Neural cell (in vitro differentiated cells): ENCODE results near the gene RARRES1. TPM values are rescaled to one million over a fixed set of nuclear protein-coding genes. Genes with fewer than 3 reads are reported as not detected.
A peak's percentile ranks its signal among the peaks of the same experiment; 100 is the strongest.

Source experiments
- H2AFZ ChIP-seq: fragments of 200-600, 300-800 bp; sonication (generic), shearing (Covaris generic); 2 replicates; pipeline ENCODE4 v1.6.0; 2014; ENCODE audit warnings: low read depth, mild to moderate bottlenecking, antibody characterized with exemption, low read length, moderate library complexity
- H3F3A ChIP-seq: fragments of 200-600 bp; shearing (Covaris generic); 2 replicates; pipeline ENCODE4 v1.6.1; 2016; ENCODE audit warnings: mild to moderate bottlenecking, moderate library complexity, mixed read lengths, antibody characterized with exemption, low read length; ENCODE audit not compliant: insufficient read depth, poor library complexity, severe bottlenecking
- H3K27ac ChIP-seq: fragments of 200-600, 300-800 bp; sonication (generic), shearing (Covaris generic); 2 replicates; pipeline ENCODE4 v1.5.1; 2014; ENCODE audit warnings: mild to moderate bottlenecking, low read length, moderate library complexity
- H3K27me3 ChIP-seq: fragments of 300-800, 200-600 bp; sonication (generic), shearing (Covaris generic); 2 replicates; pipeline ENCODE4 v1.6.0; 2014; ENCODE audit warnings: mild to moderate bottlenecking, low read depth, low read length, moderate library complexity; ENCODE audit not compliant: insufficient read depth
- H3K36me3 ChIP-seq: fragments of 300-800, 200-600 bp; sonication (generic), shearing (Covaris generic); 2 replicates; pipeline ENCODE4 v1.5.1; 2014; ENCODE audit warnings: mild to moderate bottlenecking, antibody characterized with exemption, low read length, moderate library complexity; ENCODE audit not compliant: insufficient read depth
- H3K4me2 ChIP-seq: fragments of 300-800, 200-600 bp; sonication (generic), shearing (Covaris generic); 2 replicates; pipeline ENCODE4 v1.6.0; 2014; ENCODE audit warnings: mild to moderate bottlenecking, low read length
- H3K4me3 ChIP-seq: fragments of 300-800, 200-600 bp; sonication (generic), shearing (Covaris generic); 2 replicates; pipeline ENCODE4 v1.5.1; 2014; ENCODE audit warnings: mild to moderate bottlenecking, low read length, moderate library complexity
- H3K79me2 ChIP-seq: fragments of 200-600 bp; shearing (Covaris generic); replicated peaks from 2 replicates; pipeline ENCODE4 v1.6.0; 2014; ENCODE audit warnings: mild to moderate bottlenecking, low read length, moderate library complexity; ENCODE audit not compliant: insufficient read depth
- H3K9ac ChIP-seq: fragments of 300-800, 200-600 bp; sonication (generic), shearing (Covaris generic); 2 replicates; pipeline ENCODE4 v1.6.1; 2016; ENCODE audit warnings: mild to moderate bottlenecking, low read length, mixed read lengths
- H3K9me2 ChIP-seq: fragments of 200-600 bp; shearing (Covaris generic); 2 replicates; pipeline ENCODE4 v1.6.1; 2016; ENCODE audit warnings: mild to moderate bottlenecking, low read length, mixed read lengths; ENCODE audit not compliant: insufficient read depth
- H3K9me3 ChIP-seq: fragments of 200-600, 300-800 bp; sonication (generic), shearing (Covaris generic); 2 replicates; pipeline ENCODE4 v1.6.1; 2016; ENCODE audit warnings: mild to moderate bottlenecking, mixed run types, low read length, moderate library complexity, mixed read lengths
- H4K20me1 ChIP-seq: fragments of 200-600 bp; shearing (Covaris generic); 2 replicates; pipeline ENCODE4 v1.6.1; 2016; ENCODE audit warnings: mild to moderate bottlenecking, mixed run types; ENCODE audit not compliant: insufficient read depth
- EP300 ChIP-seq: fragments of 450-650 bp; conservative IDR thresholded peaks from 2 replicates; pipeline ENCODE4 v1.6.1; 2014; ENCODE audit warnings: antibody characterized with exemption, mild to moderate bottlenecking, moderate library complexity; ENCODE audit not compliant: poor library complexity, severe bottlenecking
- EZH2 ChIP-seq: fragments of 200-600, 300-800 bp; shearing (Covaris generic), sonication (generic); IDR thresholded peaks from 2 replicates; pipeline ENCODE4 v1.6.1; 2014; ENCODE audit warnings: antibody characterized with exemption, low read length, borderline replicate concordance, mild to moderate bottlenecking; ENCODE audit not compliant: insufficient read depth, poor library complexity, severe bottlenecking
- MXI1 ChIP-seq: fragments of 450-650 bp; conservative IDR thresholded peaks from 2 replicates; pipeline ENCODE4 v1.6.1; 2014; ENCODE audit warnings: antibody characterized with exemption, mild to moderate bottlenecking; ENCODE audit not compliant: poor library complexity, severe bottlenecking
- POLR2AphosphoS5 ChIP-seq: IDR thresholded peaks from 2 replicates; pipeline ENCODE4 v1.6.1; 2012
- RAD21 ChIP-seq: fragments of 450-650 bp; conservative IDR thresholded peaks from 2 replicates; pipeline ENCODE4 v1.6.1; 2014; ENCODE audit warnings: antibody characterized with exemption, mild to moderate bottlenecking, moderate library complexity
- SMC3 ChIP-seq: fragments of 450-650 bp; conservative IDR thresholded peaks from 2 replicates; pipeline ENCODE4 v1.6.1; 2014; ENCODE audit warnings: antibody characterized with exemption, mild to moderate bottlenecking, moderate library complexity; ENCODE audit not compliant: poor library complexity
- TAF1 ChIP-seq: IDR thresholded peaks from 2 replicates; pipeline ENCODE4 v1.6.1; 2012; ENCODE audit warnings: low read depth
- polyA plus RNA-seq: library from polyadenylated mRNA; depleted of rRNA; stranded (reverse); fragments of >200 nt; gene quantifications from 2 replicates; pipeline ENCODE4 v1.2.3, GENCODE V29; 2014
- TF ChIP-seq, protein P1 (sequence below): fragments of 450-650 bp; IDR thresholded peaks from 2 replicates; pipeline ENCODE4 v1.5.1; 2014; ENCODE audit warnings: antibody characterized with exemption, mild to moderate bottlenecking, moderate library complexity; ENCODE audit not compliant: poor library complexity, severe bottlenecking
- TF ChIP-seq, protein P2 (sequence below): IDR thresholded peaks from 2 replicates; pipeline ENCODE4 v1.6.1; 2012; ENCODE audit warnings: borderline replicate concordance

Gene RARRES1
- polyA plus RNA-seq, 1 donor from 2014 or later = not detected

- H3K9ac ChIP-seq = no peak overlapping the region
- H4K20me1 ChIP-seq = no peaks in the 10 kb centered on the region
- no peak overlapping the region for H3K4me2 ChIP-seq
- H3K4me3 ChIP-seq = no peak overlapping the region
- peaks cover 7% of the 10 kb centered on the region for H3K36me3 ChIP-seq
- H3F3A ChIP-seq = no peaks in the 10 kb centered on the region
- no peak for TF ChIP-seq TAF1
- no peak for TF ChIP-seq POLR2AphosphoS5
- peak; percentile 83 for TF ChIP-seq SMC3
- no peak for TF ChIP-seq MXI1
- TF ChIP-seq EP300 = no peak
- TF ChIP-seq, protein P1, sequence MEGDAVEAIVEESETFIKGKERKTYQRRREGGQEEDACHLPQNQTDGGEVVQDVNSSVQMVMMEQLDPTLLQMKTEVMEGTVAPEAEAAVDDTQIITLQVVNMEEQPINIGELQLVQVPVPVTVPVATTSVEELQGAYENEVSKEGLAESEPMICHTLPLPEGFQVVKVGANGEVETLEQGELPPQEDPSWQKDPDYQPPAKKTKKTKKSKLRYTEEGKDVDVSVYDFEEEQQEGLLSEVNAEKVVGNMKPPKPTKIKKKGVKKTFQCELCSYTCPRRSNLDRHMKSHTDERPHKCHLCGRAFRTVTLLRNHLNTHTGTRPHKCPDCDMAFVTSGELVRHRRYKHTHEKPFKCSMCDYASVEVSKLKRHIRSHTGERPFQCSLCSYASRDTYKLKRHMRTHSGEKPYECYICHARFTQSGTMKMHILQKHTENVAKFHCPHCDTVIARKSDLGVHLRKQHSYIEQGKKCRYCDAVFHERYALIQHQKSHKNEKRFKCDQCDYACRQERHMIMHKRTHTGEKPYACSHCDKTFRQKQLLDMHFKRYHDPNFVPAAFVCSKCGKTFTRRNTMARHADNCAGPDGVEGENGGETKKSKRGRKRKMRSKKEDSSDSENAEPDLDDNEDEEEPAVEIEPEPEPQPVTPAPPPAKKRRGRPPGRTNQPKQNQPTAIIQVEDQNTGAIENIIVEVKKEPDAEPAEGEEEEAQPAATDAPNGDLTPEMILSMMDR = peak; percentile 77
- TF ChIP-seq RAD21 = peak; percentile 66
- no peak overlapping the region for H2AFZ ChIP-seq
- no peaks in the 10 kb centered on the region for H3K9me3 ChIP-seq
- H3K9me2 ChIP-seq = no peaks in the 10 kb centered on the region
- no peak overlapping the region for H3K27ac ChIP-seq
- no peaks in the 10 kb centered on the region for H3K27me3 ChIP-seq
- no peaks in the 10 kb centered on the region for H3K79me2 ChIP-seq
Measured at GRCh38 chr3:158659454-158660237, 72.6 kb downstream of the RARRES1 start.

DNA sequence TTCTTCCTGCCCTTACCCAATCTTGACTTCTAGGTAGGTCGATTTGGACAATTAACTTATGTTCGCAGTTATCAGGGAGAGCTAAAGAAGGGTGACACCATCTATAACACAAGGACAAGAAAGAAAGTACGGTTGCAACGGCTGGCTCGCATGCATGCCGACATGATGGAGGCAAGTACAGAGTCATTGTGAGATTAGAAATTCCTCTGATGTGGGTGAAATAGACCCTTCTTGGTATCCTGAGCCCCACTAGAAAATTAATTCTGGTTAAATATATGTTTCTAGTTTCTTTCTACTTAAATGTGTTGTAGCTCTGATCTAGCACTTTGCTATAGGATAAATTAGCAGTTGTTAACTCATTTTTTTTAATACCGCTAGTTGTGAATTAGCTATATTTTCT lies 73.4 kb downstream of the RARRES1 start:
- Histone ChIP-seq H3K27me3 (no peaks in the 10 kb centered on the region), H3K79me2 (no peaks in the 10 kb centered on the region), H3K27ac (no peak overlapping the region), H3K9me2 (no peaks in the 10 kb centered on the region), H2AFZ (no peak overlapping the region), H3K4me3 (no peak overlapping the region), H3F3A (no peaks in the 10 kb centered on the region), H3K9me3 (no peaks in the 10 kb centered on the region), H4K20me1 (no peaks in the 10 kb centered on the region), H3K9ac (no peak overlapping the region), H3K36me3 (peaks cover 7% of the 10 kb centered on the region), H3K4me2 (no peak overlapping the region)
- TF ChIP-seq, protein P1 = no peak
- no peak for TF ChIP-seq POLR2AphosphoS5
- no peak for TF ChIP-seq EZH2
- TF ChIP-seq TAF1 = no peak
- TF ChIP-seq MXI1 = no peak
- TF ChIP-seq RAD21 = no peak
- TF ChIP-seq SMC3 = no peak
- TF ChIP-seq, protein P2, sequence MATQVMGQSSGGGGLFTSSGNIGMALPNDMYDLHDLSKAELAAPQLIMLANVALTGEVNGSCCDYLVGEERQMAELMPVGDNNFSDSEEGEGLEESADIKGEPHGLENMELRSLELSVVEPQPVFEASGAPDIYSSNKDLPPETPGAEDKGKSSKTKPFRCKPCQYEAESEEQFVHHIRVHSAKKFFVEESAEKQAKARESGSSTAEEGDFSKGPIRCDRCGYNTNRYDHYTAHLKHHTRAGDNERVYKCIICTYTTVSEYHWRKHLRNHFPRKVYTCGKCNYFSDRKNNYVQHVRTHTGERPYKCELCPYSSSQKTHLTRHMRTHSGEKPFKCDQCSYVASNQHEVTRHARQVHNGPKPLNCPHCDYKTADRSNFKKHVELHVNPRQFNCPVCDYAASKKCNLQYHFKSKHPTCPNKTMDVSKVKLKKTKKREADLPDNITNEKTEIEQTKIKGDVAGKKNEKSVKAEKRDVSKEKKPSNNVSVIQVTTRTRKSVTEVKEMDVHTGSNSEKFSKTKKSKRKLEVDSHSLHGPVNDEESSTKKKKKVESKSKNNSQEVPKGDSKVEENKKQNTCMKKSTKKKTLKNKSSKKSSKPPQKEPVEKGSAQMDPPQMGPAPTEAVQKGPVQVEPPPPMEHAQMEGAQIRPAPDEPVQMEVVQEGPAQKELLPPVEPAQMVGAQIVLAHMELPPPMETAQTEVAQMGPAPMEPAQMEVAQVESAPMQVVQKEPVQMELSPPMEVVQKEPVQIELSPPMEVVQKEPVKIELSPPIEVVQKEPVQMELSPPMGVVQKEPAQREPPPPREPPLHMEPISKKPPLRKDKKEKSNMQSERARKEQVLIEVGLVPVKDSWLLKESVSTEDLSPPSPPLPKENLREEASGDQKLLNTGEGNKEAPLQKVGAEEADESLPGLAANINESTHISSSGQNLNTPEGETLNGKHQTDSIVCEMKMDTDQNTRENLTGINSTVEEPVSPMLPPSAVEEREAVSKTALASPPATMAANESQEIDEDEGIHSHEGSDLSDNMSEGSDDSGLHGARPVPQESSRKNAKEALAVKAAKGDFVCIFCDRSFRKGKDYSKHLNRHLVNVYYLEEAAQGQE = no peak
- no peak for TF ChIP-seq EP300
